DLD1 (cell line): ENCODE measurements around the gene MAPK10.
"Not testable (repeated sequence)": the region's sequence is repeated elsewhere in the genome, so short reads cannot be mapped to it uniquely, and the experiment has no call there.

Experiments
- in situ Hi-C: cut with HindIII; loops from 2 replicates; pipeline ENCODE4 v1.10.0; 2017; ENCODE audit warnings: low sequenced_read_pairs

Gene MAPK10

GRCh38 chr4:86048426-86048825, 311.4 kb downstream of the MAPK10 start:
- in situ Hi-C loops = no loop called here

GRCh38 chr4:86044593-86044985, 315.3 kb downstream of the MAPK10 start:
- in situ Hi-C loops = no loop called here

- in situ Hi-C loops = no loop called here
Observed at GRCh38 chr4:86043755-86044592, 315.9 kb downstream of the MAPK10 start.

DNA sequence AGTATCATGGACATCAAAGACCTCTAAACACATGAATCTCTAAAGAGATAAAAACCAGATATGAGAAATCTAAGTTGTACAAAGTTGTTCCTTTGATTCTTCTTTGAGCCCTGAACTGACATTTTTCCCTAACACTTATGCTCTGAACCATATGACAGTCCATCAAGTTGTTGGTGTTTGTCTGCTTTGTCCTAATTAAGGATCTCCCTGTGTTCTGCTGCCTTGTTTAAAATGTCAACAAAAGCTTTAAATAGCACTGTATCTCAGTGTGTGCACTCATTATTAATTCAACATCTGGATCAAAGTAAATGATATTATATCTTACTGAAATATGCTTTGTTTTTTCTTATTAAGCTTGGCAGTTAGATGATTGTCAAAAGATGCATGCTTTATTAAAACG, 321.8 kb downstream of the MAPK10 start:
- in situ Hi-C loops = no loop called here

- in situ Hi-C loops = no loop called here
Observed at GRCh38 chr4:86036736-86037135, 323.1 kb downstream of the MAPK10 start.

GRCh38 chr4:86035688-86036087, 324.2 kb downstream of the MAPK10 start:
- in situ Hi-C loops = no loop called here

DNA sequence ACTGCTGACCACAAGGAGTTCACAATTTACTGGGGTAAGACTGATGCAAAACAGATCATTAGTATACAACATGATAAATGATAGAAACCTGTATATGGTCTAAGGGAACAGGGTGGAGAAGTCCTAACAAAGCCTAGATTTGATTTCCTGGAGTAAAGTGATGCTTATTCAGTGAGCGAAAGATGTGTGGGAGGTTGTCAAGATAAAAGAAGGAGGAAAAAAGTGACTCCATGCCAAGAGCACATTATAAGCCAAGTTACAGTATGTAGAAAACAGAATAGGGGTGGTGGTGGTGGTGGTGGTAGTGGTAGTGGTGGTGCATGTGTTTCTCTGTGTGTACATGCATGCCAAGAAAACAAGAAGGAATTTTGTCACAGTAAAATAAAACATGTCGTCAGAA, 325.2 kb downstream of the MAPK10 start:
- in situ Hi-C loops = no loop called here

DNA sequence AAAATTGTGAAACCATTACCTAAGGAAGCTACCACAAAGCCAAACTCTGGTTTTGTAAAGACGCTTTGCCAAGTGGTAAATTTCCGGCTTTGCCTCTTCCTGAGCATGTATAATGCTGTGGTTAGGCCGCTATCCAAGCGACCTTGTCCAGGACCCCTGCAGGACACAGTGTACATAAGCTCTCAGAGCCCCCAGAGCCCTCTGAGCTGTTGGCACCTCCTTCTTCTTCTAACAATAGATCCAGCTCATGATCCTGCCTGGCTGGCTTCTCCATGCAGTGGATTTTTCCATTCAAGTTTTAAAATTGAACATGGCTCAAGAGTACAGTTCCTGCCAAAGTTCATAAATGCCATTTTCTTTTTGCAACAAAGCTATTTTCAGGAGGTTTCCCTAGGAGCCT, 326.7 kb downstream of the MAPK10 start:
- in situ Hi-C loops = no loop called here

DNA sequence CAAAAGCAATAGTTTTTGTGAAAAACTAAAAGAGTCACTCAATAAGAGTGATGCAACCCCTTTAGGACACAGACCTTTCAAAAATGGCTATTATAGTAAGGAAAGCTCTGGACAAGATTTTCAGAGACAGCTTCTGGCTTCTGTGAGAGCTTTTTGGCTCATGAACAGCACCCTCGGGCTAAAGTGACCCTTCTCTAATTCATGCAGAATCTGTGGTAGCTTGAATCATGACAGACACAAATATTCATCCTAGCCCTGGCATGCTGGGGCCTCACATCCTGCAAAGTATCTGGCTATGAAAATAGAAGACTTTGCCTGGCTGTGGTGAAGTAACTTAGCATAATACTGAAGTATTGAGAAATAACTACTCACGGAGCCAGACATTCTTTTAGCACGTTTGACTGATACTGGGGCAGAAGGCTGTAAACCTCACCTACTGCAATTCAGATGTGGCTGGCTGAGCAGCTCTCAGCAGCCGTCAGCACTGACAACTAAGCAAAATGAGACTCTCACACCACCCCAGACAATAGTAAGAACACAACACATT, 327.3 kb downstream of the MAPK10 start:
- in situ Hi-C loops = no loop called here

GRCh38 chr4:86031927-86032326, 327.9 kb downstream of the MAPK10 start:
- in situ Hi-C loops = no loop called here

DNA sequence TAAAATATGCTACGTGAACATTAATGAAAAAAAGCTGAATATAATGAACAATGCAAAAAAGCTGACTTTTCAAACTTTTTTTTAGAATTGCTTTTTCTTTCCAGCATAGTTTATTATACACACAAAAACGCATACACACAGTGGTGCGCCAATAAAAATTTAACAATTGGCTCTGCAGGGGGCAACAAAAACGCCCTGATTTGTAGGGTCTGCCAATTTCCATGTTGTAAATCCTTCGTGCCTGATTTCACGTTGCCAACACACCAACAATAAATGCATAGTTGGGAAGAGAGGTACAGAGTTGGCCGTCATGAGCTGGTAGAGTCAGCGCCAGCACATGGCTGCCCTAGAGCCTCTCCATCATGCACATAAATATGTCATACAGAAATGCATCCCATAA, 333.1 kb downstream of the MAPK10 start:
- in situ Hi-C loops = no loop called here

- in situ Hi-C loops = not testable (repeated sequence)
Observed at GRCh38 chr4:86021671-86022070, 338.2 kb downstream of the MAPK10 start.

- in situ Hi-C loops = no loop called here
Observed at GRCh38 chr4:86019906-86020305, 339.9 kb downstream of the MAPK10 start.

DNA sequence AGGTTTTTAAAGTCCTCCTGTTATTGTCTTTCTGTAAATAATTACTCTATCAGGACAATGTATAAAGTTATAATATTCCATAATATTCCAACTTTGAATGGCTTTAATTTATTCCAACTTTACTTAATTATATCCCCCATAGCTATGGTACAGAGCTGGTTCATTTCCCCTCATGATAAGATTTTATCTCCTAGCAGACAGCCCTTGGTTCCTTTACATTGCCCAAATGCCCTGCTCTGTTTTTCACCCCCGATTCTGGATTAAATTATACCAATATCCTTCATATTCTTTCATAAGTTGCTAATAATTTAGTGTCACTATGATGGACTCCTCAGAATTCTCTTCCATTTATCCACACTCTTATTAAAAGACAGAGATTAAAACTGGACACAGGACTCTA, 340.5 kb downstream of the MAPK10 start:
- in situ Hi-C loops = no loop called here

DNA sequence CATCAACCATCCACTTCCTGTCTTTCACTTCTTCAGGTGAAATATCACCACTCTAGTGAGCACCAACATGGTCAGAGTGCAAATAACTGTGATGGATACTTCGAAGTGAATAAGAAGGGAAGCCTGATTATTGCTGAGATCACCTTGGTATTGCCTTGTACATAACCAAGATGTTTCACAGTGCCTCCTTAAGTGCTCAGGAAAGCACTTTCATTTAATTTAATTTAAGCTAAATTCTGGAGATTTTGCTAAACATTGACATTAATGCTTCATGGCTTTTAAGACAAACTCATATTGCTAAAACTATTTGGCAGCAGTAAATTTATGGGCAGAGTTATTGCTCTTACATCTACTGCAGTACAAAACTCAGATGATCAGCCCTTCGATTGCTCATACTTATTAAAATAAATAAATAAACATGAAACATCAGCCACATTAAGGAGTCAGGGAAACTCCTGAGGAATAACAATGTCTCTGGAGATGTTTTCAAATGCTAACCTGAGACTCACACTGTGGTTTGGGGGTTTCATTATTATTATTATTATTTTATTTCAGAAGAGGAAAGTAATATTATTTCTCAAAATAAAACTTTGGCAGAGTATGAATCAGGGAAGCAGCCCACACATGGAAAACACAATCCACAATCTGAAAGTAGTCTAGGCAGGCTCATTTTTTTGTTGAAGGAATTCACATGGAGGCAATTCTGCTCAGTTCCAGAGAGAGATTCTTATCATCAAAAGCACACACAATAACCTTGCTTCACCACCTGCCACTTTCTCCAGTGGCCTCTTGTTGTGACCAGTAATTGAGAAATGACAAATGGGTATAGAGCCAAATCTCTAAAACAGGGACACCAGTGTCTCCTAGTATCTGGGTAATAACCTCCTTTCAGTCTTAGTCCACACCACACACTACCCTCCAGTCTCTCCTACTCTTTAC, 344.2 kb downstream of the MAPK10 start:
- in situ Hi-C loops = no loop called here

DNA sequence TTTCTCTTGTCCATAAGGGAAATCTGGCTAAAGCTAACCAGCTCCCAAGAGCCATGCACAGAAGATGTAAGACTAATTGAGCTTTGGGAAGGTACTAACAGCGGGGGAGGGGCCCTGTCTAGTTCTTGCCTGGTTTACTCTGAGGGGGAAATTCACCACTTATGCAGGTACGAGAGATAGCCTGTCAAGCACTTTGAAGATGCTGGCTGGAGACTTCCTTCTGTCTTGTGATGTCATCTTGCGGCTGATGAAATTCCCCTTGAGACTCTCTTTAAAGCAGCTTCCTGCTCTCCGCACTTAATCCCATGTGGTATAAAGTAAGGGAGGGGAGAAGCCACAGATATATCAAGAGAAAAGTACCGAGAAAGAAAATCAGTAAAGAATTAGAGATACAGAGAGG, 345.3 kb downstream of the MAPK10 start:
- in situ Hi-C loops = no loop called here

GRCh38 chr4:86013621-86014020, 346.2 kb downstream of the MAPK10 start:
- in situ Hi-C loops = no loop called here

DNA sequence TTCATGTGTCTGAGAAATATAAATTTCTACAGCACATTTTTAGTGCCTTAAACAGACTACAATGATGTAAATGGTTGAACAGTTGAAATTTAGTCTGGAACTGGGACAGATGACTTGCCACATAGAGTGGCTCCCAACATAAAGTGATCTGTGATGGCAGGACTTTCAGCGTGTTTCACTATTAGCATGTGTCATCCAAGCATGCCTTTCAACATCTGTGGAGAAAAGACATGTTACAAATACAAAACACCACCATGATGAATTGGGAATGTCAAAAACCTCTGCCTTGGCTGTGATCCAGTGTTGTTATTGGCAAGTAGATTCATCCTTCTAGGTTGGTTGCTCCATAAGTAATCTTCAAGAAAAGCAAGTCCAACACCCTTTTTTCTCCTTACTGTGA, 348.7 kb downstream of the MAPK10 start:
- in situ Hi-C loops = no loop called here

GRCh38 chr4:86007042-86007441, 352.8 kb downstream of the MAPK10 start:
- in situ Hi-C loops = no loop called here

DNA sequence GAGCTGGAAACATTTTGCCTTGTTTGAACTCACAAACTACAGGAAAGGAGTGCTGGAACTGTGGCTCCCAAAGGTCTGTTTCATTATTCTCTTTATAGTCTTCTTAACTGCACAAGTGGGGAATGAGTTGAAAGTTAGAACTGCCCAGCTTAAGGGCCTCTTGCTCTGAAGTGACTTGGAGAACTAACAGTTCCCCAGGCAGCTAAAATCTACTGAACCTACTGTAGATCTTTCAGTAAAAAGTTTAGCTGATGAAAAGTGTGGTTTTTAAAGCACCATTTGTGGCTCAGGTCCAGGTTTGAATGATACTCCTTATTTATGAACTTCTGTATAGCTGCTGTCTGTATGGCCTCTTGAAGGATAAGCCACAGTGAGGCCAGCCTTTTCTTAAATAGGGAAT, 353.8 kb downstream of the MAPK10 start:
- in situ Hi-C loops = no loop called here

GRCh38 chr4:86004030-86004429, 355.8 kb downstream of the MAPK10 start:
- in situ Hi-C loops = no loop called here

DNA sequence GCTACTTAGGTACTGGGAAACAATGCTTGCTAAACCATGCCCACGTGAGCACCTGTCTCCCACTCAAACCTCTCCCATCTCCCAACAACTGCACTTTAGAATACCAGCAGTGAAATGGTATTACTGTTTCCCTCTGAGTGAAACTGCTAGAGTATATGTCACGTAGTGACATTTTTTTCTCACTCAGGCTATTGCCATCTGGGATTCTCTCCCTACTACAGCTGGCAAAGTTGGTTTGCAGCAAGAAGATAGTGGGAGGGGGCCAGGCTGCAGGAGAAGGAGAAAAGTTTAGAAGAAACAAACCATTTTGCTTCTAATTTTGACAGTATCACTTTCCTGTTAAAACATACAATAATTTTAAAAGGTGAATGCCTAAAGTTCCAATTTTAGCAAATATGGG, 358.3 kb downstream of the MAPK10 start:
- in situ Hi-C loops = no loop called here
